Measurements from ENCODE around the gene SNRK.
"Not testable (repeated sequence)": the region's sequence is repeated elsewhere in the genome, so short reads cannot be mapped to it uniquely, and the experiment has no call there.

The SNRK gene

GRCh38 chr3:43346978-43347749, 60.8 kb downstream of the SNRK start:
- no peak for DNase-seq

DNA sequence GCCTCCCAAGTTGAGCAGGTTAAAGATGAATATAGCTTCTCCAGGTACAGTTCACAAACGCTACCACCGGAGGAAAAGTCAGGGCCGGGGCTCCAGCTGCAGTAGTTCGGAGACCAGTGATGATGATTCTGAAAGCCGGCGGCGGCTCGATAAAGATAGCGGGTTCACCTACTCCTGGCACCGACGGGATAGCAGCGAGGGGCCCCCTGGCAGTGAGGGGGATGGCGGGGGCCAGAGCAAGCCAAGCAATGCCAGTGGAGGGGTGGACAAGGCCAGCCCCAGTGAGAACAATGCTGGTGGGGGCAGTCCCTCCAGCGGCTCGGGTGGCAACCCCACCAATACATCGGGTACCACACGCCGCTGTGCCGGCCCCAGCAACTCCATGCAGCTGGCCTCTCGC, 61.4 kb downstream of the SNRK start:
- DNase-seq: no peak

GRCh38 chr3:43348350-43348749, 62.0 kb downstream of the SNRK start:
- no peak for DNase-seq

DNA sequence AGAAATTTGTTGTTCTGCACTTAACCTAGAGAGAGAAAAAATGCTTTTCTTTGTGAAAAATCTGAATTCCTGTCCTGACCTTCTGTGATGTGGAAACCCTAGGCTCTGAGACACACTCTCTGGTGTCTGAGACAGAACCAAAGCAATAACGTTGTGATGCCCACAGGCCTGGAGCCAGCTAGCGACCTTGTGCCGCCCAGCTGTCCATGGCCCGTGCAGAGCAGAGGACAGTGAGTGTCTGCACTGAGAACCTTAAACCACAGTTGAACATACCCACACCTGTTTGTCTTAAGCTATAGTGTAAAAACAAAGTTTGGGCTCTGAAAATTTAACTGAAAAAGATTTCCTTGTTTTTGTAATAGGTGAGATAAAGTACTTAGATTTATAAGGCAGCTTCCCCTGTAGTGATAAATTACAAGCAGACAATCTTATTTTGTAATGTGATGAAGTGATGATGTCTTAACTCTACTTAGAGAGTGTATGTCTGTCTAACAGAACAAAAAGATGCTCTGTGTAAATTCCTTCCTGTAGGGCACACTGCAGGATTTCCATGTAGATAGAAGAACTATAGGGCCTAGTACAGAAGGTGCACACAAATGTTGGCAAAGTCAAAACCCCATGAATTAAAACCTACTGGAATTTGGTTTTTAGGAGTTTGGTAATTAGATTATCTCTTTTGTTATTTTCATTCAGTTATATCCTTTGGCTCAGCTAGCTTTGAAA, 62.7 kb downstream of the SNRK start:
- no peak for DNase-seq

- DNase-seq: no peak
Measured at GRCh38 chr3:43349716-43350115, 63.4 kb downstream of the SNRK start.

- DNase-seq: no peak
Measured at GRCh38 chr3:43353393-43353792, 67.1 kb downstream of the SNRK start.

GRCh38 chr3:43353923-43354670, 67.8 kb downstream of the SNRK start:
- DNase-seq: no peak

- not testable (repeated sequence) for DNase-seq
Measured at GRCh38 chr3:43356033-43356432, 69.7 kb downstream of the SNRK start.

DNA sequence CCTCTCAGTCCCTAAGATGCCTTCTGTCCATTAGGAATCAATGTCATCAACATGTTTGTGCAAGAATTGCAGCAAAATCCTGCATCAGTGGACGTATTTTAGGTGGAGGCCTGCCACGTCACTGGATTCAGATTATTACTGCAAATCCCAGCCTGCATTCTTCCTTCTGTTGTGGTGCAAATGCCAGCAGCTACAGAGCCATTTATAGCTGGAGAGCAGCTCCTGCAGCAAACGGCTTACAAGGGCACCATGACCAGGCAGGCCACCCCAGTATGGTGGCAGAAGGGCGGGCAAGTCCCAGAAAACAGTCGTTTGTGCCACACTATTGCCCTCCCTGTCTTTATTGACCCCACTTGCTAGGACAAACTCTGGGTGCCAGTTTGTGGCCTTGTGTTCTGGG, 74.7 kb downstream of the SNRK start:
- DNase-seq: no peak

DNA sequence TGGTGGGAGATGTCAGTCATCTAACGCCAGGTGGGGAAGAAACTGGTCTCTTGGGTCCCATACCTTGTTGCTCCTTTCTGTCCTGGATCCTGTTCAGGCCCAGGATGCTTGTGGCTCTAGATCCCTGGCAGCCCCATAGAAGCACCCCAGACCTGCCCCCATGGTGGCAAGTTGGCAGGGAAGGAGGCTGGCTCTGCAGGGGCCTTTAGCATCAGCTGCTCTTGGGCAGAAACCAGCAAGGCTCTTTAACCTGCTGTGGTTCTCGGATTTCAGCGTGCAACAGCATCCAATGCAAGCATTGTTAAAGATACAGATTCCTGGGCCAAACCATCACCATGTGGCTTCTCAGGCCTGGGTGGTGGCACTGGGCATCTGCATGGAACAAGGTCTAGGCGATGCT, 75.8 kb downstream of the SNRK start:
- DNase-seq: no peak

DNA sequence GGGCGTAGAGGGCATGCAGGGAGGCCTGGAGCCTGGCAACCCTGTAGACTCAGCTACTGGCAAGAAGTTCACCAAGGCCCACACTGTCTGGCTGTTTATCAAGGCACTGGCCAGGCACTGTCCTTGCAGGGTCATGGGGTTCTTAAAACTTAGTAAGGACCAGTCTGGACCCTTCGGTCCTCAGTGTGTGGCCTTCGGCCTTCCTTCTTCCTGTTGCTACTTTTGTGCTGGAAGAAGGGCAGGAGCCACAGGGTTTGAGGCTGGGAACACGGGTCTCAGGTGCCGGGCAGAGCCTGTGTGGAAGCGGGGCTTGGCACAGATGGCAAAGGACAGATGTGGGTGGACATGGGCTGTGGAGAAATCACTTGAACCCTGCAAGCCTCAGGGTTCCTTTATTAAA, 76.6 kb downstream of the SNRK start:
- DNase-seq: no peak

- no peak for DNase-seq
Measured at GRCh38 chr3:43363621-43364266, 77.4 kb downstream of the SNRK start.

DNA sequence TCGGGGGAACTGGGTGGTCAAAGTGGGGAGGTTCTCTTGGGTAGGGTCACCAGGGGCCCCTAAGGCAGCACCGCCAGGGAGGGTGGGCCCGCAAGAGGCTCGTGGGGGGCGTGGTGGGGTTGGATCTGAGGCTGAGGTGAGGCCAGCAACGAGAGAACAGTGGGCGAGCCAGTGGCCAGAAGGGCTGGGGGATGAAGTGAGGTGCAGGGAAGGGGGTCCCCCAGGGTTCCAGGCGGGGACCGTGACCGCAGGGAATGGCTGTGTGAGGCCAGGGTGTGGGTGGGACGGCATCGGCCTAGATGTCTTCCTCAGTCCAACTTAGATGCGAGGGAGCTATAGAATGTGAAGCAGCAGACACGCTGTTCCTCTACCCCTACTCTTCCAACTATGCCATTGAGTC, 78.2 kb downstream of the SNRK start:
- no peak for DNase-seq

DNA sequence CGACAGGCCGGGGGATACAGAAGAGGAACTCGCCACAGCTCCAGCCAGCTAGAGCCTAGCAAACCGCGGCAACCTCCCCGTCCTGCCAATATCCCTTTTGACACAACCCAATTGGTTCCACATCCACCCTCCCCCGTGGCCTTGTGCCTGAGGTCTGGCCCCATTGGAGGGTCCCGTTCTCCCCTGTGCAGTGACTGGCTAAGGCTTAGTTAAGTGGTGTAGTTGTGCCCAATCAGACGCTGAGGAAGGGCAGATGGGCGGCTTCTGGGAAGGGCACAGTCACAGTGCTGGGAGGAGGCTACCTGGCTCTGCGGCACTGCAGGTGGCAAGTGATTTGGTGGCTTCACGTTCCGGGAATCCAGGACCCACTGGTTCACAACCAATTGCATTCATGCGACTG, 78.6 kb downstream of the SNRK start:
- no peak for DNase-seq

DNA sequence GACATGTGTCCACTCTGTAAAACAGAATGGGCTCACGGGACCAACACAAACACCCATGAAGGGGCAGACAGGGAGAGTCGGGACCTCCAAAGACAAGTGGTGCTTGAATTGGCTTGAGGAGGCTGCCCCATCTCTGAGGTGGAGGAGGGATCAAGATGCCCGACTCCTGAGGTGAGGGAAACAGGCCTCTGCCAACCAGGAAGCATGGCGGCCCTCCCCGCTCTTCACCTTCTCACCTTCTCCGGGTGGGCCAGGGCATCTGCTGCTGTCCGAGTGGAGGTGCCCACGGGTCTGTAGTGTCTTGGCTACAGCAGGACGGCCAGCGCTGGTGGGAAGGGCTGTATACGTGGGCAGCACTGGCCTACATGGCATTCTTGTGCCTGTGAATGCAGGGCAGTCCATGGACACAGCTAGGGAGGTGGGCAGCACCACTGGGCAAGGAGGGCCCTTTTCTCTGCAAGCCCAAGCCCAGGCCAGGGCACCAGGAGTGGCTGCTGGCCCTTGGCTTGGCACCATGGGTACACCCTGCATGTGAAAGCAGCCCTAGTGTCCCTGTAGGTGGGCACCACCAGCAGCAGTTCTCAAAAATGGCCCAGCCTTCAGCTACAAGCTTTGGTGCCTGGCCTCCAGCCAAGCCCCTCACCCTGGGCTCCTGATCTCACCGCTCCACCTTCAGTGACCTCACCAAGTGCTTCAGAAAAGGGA, 79.4 kb downstream of the SNRK start:
- DNase-seq: no peak

- no peak for DNase-seq
Measured at GRCh38 chr3:43366481-43366880, 80.1 kb downstream of the SNRK start.

DNA sequence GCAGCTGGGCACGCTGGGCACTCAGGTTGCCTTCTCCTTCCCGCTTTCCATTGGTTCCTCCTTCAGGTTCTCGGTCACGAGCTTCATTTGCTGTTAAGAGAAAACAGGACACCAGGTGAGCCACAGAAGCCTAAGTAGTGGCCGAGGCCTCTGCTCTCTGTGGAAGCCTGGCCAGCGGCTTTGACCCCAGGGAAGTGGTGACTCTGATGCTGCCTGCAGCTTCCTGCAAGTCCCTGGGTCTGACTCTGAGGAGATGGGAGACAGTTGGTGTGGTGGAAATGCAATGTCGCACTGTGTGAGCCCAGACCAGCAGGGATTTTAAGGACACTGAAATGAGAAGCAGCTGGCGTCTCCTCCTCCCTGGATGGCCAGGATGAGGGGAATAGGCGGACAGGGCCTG, 80.5 kb downstream of the SNRK start:
- DNase-seq: no peak

- no peak for DNase-seq
Measured at GRCh38 chr3:43369404-43370292, 83.3 kb downstream of the SNRK start.

GRCh38 chr3:43370293-43370980, 84.1 kb downstream of the SNRK start:
- no peak for DNase-seq

DNA sequence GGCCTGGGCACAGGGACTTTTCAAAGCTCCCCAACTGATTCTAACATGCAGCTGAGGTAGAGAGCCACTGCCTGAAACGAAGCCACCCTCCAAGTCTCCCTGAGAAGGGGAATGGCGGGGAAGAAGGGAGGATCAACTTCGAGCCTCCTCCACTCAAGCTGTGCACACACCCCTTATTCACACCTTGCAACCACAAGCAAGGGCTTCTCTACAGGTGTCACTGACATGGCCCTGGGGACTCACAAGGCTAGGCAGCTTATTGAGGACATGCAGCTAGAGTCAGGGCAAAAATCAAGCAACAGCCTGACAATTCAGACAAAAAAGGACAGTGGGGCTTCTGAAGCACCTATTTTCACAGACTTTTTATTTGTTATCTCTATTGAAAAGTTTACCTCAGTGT, 85.2 kb downstream of the SNRK start:
- no peak for DNase-seq

Measured in NCI-H2081 (cell line).